GM18499 (cell line): ENCODE measurements around the gene COX5B.

Source experiments
- ATAC-seq: cut with Tn5 transposase; IDR thresholded peaks from one replicate; pipeline ENCODE4 v1.9.1; 2021; ENCODE audit warnings: moderate number of reproducible peaks; ENCODE audit not compliant: insufficient read depth, unreplicated experiment

Gene COX5B

DNA sequence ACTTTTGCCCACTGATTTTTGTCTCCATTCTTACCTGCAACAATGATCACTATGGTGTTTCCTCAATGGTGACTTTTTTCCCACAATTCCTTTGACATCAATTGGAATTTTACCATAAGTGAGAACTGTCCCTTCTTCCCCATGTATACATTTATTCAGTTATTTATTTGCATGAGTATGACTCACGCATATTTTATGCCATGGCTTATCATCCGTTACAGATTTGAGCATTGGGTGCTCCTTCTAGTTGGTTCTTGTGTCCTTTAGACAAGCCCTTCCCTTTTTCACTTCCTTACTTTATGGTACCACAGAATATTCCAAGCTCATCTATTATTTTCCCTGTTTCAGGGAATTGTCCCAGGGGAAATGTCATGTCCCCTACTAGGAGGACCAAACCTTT is 7.6 kb downstream of the COX5B start:
- ATAC-seq = no peak

DNA sequence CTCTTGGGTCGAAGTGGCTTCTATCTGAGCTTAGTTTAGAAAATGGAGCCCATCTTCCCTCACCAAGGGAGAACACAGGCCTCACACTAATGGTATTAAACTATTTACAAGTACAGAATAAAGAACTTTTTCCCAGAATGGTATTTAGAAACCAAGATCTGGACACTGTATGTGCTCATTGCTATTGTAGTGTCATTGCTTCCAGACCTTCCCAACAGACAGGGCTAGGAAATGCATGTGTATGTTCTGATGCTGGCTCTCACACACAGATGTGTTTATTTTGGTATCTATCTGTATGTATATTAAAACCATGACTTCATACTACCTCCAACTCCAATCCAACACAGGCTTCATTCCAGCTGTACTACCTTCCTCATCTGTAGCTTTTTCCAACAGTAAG is 8.0 kb downstream of the COX5B start:
- no peak for ATAC-seq

DNA sequence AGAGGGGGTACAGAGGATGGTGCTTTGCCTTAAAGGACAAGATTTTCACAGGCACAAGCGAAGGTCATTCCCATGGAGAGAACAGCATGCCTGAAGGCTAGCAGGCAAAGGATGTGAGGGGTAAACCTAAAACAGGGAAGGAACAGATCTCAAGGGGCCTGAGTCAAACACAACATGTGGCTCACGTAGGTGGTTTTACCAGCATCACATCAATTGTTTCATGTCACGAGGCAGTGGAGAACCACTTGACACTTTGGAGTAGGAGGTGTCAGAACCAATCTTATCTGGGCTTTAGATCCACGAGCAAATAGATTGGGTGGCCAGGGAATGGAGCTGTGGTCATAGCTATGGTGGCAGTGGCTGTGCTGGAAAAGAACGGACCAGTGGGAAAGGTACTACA is 8.4 kb downstream of the COX5B start:
- ATAC-seq = no peak

DNA sequence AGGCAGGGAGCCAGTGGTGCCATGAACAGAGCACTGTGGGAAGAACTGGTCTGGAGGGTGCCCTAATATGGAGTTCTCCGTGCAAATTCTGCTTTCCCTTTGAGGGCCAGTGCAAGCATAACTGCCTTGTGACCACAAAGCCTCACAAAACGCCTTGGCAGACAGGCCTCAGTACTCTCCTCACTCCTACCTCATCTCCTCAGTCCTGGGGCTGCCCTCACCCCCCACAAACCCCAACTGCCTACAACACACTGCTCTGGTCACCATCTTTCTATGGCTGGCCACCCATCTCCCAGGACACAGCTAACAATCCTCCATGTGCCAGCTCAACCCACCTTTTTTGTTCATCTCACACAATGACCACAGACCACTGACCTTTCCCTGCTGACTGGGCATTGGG is 8.9 kb downstream of the COX5B start:
- ATAC-seq = no peak

DNA sequence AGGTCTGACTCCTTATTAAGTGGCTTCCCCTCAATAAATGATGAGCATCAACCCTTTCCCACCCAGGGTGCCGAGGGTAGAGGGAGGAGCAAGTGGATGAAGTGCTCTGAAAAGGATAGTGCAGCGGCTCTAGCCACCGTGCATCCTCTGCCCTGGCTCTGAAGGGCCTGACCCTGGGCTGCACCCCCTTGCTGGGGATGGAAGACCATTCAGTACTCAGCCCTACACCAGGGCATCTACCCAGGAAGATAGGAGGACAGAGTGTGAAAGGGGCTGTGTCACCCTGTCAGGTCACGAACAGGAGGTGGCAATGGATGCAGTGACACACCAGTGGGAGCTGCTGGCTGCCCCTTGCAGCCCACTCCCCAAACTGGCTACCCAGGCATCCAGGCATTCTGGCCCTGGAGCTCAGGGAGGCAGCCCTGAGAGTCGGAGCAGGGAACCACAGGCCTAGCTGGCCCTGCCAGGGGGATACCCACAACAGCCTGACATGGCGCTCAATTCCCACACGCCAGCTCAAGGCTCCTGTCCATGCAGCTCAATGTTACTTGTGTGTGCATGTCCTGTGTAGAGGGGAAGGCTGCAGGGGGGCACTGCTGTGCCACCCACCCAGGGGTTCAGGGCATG is 10.4 kb downstream of the COX5B start:
- no peak for ATAC-seq

DNA sequence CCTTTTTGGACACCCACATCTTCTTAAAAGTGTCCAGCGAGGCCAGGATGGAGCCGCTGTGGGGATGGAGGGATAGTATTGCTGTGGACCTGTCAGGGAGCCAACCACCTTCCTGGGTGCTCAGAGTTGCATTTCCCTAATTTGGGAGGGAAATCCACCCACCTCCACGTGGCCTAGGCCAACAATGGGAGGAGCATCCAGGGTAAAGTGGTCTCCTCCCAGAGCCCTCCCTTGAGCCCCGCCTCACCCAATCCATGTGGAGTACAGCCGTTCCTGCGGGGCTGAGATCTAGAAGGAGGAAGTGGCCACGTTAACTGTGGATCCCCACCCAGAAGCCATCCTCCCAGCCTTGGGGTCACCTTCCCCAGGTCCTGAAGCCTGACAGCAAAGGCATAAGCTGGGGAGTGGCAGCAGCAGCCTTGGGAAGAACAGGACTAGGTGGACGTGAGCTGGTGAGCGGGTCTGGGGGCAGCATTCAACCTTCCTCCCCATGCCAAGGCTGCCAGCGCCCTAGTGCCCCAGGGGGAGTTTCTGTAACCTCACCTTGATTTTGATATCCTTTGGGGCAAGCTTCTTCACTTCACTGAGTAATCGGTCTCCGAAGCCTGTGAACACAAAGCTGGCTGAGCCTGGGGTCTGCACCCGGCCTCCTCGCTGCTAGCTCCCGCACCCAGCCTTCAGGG is 11.2 kb downstream of the COX5B start:
- ATAC-seq = no peak

DNA sequence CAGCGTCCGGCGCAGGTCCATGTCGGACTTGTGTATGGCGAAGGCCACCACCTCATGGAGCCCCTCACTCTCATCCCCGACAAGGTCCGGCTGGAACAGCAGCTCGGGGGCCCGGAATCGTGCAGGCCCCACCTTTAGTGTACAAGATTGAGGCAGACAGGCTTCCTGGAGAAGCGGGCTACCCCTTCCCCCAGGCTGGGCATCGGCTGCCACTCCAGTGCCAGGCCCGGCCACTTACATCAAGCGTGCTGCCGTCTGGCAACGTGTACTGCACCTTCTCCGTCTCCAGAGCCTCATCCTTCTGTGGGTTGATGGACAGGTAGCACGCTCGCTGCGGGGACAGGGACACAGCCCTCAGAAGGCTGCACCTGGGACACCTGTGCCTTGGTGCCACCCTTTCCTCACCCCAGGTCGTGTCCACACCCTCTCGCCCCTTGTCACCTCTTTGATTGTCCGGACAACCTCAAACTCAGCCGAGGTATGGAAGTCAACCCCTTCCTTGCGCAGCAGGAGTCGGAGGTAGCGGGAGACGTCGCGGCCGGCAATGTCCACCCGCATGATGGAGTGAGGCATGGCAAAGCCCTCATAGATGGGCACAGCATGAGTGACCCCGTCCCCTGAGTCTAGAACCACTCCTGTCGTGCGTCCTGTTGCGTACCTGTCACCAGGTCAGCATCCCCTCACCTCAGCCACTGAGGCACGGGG is 12.3 kb downstream of the COX5B start:
- ATAC-seq = no peak

DNA sequence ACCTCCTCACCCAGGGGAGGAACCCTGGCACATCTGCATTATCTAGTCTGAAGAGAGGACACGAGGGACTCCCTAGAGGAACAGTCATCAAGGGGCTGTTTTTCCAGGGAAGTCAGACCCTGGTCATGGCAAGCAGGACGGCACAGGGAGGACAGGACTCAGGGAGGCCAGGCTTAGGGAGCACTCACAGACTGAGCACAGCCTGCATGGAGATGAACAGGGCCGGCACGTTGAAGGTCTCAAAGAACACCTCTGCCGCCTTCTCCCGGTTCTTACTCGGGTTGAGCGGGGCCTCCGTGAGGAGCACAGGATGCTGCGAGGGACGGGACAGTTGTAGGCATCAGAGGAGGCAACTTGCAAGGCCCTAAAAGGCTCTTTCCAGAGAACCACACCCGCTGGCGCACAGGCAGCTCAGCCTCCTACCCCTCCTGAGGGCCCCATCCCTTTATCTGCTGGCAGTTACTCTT is 12.9 kb downstream of the COX5B start:
- ATAC-seq = no peak

DNA sequence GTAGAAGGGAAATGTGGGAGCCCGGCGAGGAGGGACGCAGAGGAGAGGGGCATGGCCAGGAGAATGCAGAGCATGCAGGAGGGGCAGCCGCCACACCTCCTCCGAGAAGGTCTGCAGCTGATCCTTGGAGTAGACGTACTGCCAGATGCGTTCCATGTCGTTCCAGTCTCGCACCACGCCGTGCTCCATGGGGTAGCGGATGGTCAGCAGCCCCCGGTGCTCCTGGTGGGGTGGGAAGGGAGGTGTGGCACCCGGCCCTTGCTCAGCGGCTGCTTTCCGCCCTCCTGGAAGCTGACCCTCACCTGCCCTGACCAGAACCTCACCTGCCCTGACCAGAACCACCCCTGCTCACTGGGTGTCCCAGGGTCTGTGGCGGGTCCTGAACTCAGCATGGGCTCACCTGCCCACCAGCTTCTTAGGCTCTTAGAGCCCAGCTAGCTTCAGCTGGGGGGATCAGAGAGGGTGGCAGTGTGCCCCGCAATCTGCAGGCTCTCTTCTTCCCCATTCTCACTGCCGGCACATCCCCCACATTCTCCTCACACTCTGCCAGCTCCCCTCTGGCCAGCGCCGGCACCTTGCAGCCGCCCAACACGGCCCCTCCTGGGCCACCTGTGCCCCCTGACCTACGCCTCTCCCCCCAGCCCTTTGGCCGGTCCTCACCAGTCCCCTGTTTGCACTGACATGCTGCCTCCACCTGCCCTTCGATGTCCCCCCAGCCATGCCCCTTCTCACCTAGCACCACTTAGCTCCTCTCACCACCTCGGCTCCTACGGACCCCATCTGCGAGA is 13.6 kb downstream of the COX5B start:
- ATAC-seq = no peak

DNA sequence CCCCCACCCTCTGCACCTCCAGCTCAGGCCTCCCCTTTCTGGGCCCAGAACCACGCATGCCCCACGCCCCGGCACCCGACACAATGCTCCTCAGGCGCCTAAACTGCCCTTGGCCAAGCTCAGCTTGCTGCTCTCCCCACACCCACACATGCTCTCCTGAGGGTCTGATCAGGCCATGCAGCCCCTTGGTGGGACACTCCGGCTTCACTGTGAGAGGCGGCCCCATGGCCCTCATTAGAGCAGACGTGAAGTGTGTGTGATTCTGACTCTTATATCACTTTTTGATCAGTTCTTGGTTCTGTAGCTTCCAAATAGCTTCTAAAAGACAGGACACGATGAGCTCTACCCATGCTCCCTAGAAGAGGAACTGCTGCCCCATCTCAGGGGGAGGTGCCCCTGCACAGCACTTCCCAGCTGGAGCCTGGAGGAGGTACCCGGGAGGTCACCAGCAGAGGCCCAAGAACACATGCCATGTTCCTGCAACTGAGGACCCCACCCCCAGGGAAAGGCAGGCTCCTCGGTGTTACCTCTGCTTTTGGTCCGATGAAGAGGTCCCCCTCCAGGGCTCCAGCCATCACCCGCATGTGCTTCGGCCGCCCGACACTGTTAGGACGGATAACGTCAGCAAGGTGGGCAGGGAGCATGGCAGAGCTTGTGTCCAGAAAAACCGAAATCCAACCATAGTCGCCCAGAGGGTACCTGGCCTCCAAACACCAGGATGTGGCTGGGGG is 14.3 kb downstream of the COX5B start:
- ATAC-seq = no peak

DNA sequence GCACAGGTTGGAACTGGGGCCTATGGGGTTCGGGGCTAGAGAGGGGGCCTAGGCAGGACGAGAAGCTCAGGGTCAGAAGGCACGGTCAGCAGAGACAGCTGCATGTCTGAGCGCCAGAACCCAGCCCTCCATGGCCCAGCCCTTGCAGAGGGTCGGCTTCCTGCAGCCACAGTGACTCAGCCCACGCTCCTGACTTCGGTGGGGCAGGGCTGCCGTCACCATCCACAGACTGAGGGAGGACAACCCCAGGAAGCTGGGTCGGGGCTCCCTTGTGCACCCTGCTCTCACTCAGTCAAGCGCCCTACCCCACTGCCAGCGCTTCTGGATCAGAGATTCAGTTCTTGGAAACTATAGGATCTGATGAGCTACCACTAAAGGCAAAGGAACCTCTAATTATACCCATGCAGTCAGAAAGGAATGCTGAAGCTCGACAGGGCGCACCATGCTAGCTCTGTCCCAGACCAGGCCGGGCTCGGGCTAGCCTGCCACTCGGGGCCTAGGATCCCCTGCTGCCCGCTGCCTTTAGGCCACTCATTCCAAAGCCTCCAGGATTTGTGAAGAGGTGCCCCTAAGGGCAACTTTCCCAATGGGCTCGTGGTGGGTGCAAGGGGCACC is 15.0 kb downstream of the COX5B start:
- ATAC-seq = no peak

DNA sequence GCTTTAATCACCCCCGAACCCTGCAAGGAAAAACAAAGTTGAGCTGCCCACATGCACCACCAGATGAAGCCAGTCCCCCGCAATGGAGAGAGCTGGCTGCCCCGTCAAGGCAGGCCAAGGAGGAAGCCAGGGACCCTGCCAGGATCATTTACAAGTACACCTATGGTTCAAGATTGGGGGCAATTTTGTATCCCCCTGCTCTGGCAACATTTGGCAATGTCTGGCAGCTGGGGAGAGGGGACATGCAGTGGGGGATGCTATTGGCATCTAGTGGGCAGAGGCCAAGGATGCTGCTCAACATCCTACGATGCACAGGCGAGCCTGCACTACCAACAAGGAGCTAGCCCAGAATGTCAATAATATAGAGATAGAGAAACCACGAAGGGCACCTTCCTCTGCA is 16.1 kb downstream of the COX5B start:
- no peak for ATAC-seq

DNA sequence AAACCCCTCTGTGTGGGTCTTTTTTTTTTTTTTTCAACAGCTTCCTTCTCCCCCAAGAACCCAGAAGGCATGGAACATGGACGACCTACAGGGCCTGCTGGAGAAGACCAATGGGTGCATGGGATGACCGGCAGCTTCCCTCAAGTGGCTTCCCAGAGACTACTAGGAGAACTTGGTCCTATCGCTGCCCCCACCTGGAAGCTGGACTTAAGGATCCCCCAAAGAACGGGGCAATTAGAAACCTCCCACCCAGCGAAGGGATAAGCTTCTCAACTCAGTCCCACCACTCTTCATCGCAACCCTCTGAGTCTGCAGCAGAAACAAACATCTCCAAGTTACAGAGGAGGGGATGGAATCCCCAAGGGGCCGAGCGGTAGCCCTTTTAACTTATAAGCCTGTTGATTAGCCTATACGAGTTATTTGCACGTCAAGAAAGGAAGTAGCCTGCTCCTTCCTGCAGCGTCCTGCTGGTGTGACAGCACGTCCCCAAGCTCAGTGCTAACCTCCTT is 16.6 kb downstream of the COX5B start:
- ATAC-seq = no peak

DNA sequence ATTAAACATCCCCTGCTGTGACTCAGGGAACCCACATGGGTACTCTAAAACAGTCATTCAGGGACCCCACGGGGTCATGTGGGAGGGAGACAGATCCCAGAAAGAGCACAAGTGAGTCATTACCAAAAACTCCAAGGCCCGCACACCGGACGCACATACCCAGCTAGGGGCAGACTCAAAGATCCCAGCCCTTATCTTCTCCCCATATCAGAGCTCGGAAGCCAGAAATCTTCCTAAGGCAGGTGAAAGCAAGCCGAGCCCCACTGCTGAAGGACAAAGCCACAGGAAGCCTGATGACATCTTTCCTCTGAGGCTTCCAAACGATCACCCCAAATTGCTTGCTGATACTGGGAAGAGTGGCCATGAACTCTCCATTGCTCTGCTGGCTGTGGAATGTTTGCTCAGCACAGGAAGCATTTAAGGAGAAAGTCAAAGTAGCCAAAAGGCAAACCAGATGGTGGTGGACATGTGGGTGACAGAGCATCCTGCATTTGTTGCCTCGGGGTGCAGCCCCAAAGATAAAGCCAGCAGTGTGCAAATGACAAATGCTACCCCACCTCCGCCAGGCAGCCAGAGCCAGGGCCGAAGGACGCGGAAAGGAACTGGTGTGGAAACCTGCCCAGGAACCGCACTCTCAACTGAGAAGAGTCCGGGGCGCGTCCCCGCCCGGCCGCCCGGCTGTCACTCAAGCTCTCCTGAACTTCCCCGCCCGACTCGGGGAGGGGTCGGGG is 17.2 kb downstream of the COX5B start:
- ATAC-seq = peak; percentile 20

DNA sequence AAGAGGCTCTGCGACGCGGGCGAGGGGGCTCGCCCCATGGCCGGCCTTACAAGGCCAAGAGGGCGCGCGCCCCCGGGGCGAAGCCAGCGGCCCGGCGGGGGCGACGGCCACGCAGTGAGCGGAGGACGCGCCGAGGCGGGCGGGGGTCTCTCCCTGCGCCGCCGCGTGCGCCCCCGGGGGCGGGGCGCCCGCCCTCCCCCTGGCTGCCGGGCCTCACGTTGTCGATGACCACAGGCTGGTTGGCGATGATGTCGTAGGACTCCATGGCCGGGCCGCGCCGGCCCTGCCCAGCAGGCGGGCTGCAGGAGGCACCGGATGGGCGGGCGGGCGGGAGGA is 17.7 kb downstream of the COX5B start:
- ATAC-seq = no peak

DNA sequence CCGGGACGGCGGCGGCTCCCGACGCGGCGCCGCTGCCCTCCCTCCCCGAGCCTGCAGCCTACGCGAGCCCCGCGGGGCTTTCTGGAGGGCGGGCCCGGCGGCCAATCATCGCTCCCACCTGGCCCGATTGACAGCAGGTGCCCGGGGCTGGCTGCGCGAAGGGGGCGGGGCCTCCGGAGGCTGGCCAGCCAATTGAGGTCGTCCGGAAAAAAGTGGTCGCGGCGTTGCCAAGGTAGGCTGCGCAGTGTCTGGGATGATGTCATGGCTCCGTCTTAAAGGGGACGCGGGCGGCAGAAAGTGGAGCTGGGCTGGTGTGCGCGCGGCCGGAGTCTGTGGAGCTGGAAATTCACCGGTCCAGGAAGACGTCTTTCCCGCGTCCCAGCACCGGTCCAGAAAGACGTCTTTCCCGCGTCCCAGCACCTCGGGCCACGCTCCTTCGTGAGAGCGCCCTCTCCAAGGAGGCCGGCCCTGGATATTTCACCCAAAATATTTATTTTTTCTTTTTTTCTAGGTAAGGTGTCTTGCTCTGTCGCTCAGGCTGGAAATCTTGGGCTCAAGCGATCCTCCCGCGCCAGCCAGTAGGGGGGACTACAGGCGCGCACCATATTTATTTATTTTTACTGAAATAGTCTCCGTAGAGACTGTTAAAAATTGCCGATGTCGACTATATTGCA is 18.2 kb downstream of the COX5B start, which contains the start of gene ACTR1B:
TSS of gene ACTR1B (minus strand) at position 83 of the 674 bp plus-strand sequence. CDS start 154 bp downstream, outside the sequence.
- ATAC-seq = peak; percentile 70

DNA sequence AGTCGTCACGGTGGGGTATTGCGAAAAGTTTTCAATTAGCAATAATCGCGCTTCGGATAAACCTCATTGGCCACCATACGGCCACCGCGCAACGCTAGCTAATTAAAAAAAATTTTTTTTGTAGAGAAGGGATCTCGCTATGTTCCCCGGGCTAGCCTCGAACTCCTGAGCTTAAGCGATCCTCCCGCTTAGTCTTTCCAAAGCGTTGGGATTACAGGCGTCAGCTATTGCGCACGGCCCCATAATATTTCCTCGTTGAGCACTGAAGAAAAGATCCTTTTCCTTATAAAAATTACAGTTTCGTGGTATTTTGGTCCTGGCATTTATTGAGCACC is 18.7 kb downstream of the COX5B start:
- ATAC-seq = no peak

DNA sequence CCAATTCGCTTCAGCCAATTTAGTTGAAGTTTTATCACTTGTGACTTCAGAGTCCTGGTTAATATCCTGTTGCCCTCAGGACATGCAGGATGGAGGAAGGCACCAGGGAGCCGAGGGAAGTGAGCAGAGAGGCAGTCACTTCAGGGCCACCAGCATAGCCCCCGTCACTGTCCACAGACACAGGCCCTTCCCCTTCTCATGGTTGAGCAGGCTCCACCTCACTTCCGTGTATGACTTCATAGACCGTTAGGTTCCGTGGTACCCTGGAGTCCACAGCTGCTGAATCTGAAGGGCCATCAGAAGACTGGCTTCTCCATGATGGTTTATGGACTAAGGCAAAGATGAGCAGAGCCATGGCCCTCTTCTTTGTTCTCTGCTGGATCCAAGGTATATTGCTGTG is 23.6 kb downstream of the COX5B start, which contains the start of gene C2orf92:
TSS of gene C2orf92 (plus strand) at position 266 of the 400 bp plus-strand sequence. CDS start at position 342, 76 bp downstream.
- no peak for ATAC-seq
